Measurements from ENCODE around the gene LRRC8D. TPM values are rescaled to one million over a fixed set of nuclear protein-coding genes. Genes with fewer than 3 reads are reported as not detected.

LRRC8D gene
- total RNA-seq, 5 donors from 2014 or later (not counting 1 experiment from before 2014, with no cell fraction given), result 23.8 to 43.4 (median 33.0) TPM

- no peak overlapping the region for H3K4me3 Mint-ChIP-seq
- peaks cover 0 to 3% of the 10 kb centered on the region in 2 donors for H3K27me3 Mint-ChIP-seq
- 100% methylated on average over 1 of the region's 8 CpGs for WGBS (ENCODE audit: insufficient coverage)
- DNase-seq (no peak), ATAC-seq (replicated peaks in 1 of 4) (no peak)
- no peaks in the 10 kb centered on the region for H3K9me3 Mint-ChIP-seq
- Histone ChIP-seq H3K4me3 (ENCODE audit: control insufficient read depth in 1 of 2, extremely low read depth in 1 of 2, low read length in 1 of 2) (no peak overlapping the region), H3K9me3 (no peaks in the 10 kb centered on the region), H3K27me3 (replicated peaks in 1 of 2; ENCODE audit: control insufficient read depth in 2 of 2, extremely low read depth in 1 of 2, insufficient read depth in 2 of 2, low read length in 1 of 2) (no peaks in the 10 kb centered on the region), H3K27ac (ENCODE audit: low read length) (no peak overlapping the region), H3K36me3 (ENCODE audit: control insufficient read depth in 2 of 2, extremely low read depth in 1 of 2, insufficient read depth in 1 of 2, low read length in 1 of 2) (no peaks in the 10 kb centered on the region), H3K4me1 (ENCODE audit: control insufficient read depth in 1 of 2, extremely low read depth in 1 of 2, insufficient read depth in 2 of 2, low read length in 2 of 2) (no peaks in the 10 kb centered on the region)
- ChIA-PET CTCF (no interaction called here), POLR2A (no interaction called here)
- H3K4me1 Mint-ChIP-seq, result no peaks in the 10 kb centered on the region
- H3K27ac Mint-ChIP-seq, result no peak overlapping the region
- H3K36me3 Mint-ChIP-seq, result no peaks in the 10 kb centered on the region
Observed at GRCh38 chr1:89973471-89974127, 152.8 kb downstream of the LRRC8D start.

DNA sequence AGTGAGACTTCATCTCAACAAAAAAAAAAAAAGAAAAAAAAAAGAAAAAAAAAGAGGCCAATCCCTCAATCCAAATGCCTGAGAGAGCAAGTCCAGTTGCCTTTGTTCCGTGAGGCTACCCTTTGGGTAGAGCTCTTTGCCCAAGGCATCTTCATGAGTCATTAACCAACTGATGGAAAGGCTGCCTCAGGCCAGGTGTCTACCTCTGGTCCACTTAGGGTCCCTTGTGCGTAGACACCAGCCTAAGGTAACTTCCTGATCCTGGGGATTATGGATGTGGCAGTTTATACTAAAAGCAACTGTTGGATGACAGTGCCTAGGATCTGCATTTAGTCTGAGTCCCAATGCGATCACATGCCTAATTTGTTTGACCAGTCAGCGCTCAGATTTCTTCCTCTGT is 153.4 kb downstream of the LRRC8D start:
- 100% methylated on average over 1 of the region's 4 CpGs for WGBS (ENCODE audit: insufficient coverage)
- no peaks in the 10 kb centered on the region for H3K36me3 ChIP-seq (ENCODE audit: control insufficient read depth in 2 of 2, extremely low read depth in 1 of 2, insufficient read depth in 1 of 2, low read length in 1 of 2)
- no peaks in the 10 kb centered on the region for H3K4me1 ChIP-seq (ENCODE audit: control insufficient read depth in 1 of 2, extremely low read depth in 1 of 2, insufficient read depth in 2 of 2, low read length in 2 of 2)
- CTCF ChIA-PET, result no interaction called here
- Mint-ChIP-seq H3K27ac (no peak overlapping the region), H3K9me3 (no peaks in the 10 kb centered on the region), H3K27me3 (peaks cover 0 to 3% of the 10 kb centered on the region in 2 donors), H3K4me1 (no peaks in the 10 kb centered on the region), H3K4me3 (no peak overlapping the region), H3K36me3 (no peaks in the 10 kb centered on the region)
- H3K9me3 ChIP-seq, result no peaks in the 10 kb centered on the region
- H3K27ac ChIP-seq (ENCODE audit: low read length), result no peak overlapping the region
- DNase-seq (no peak), ATAC-seq (replicated peaks in 1 of 4) (no peak)
- H3K4me3 ChIP-seq (ENCODE audit: control insufficient read depth in 1 of 2, extremely low read depth in 1 of 2, low read length in 1 of 2), result no peak overlapping the region
- POLR2A ChIA-PET, result no interaction called here
- H3K27me3 ChIP-seq (replicated peaks in 1 of 2; ENCODE audit: control insufficient read depth in 2 of 2, extremely low read depth in 1 of 2, insufficient read depth in 2 of 2, low read length in 1 of 2), result no peaks in the 10 kb centered on the region

GRCh38 chr1:89974696-89975470 is 154.1 kb downstream of the LRRC8D start:
- Histone ChIP-seq H3K27ac (ENCODE audit: low read length) (no peak overlapping the region), H3K4me1 (ENCODE audit: control insufficient read depth in 1 of 2, extremely low read depth in 1 of 2, insufficient read depth in 2 of 2, low read length in 2 of 2) (no peaks in the 10 kb centered on the region), H3K4me3 (ENCODE audit: control insufficient read depth in 1 of 2, extremely low read depth in 1 of 2, low read length in 1 of 2) (no peak overlapping the region), H3K27me3 (replicated peaks in 1 of 2; ENCODE audit: control insufficient read depth in 2 of 2, extremely low read depth in 1 of 2, insufficient read depth in 2 of 2, low read length in 1 of 2) (no peaks in the 10 kb centered on the region), H3K9me3 (no peaks in the 10 kb centered on the region), H3K36me3 (ENCODE audit: control insufficient read depth in 2 of 2, extremely low read depth in 1 of 2, insufficient read depth in 1 of 2, low read length in 1 of 2) (no peaks in the 10 kb centered on the region)
- H3K36me3 Mint-ChIP-seq, result no peaks in the 10 kb centered on the region
- WGBS (ENCODE audit: insufficient coverage), result no CpG with 5 or more reads among the region's 4 CpGs
- no peak for ATAC-seq (replicated peaks in 1 of 4)
- H3K4me3 Mint-ChIP-seq, result no peak overlapping the region
- DNase-seq, result no peak
- CTCF ChIA-PET, result no interaction called here
- peaks cover 0 to 3% of the 10 kb centered on the region in 2 donors for H3K27me3 Mint-ChIP-seq
- POLR2A ChIA-PET, result no interaction called here
- H3K9me3 Mint-ChIP-seq, result no peaks in the 10 kb centered on the region
- H3K4me1 Mint-ChIP-seq, result no peaks in the 10 kb centered on the region
- no peak overlapping the region for H3K27ac Mint-ChIP-seq

GRCh38 chr1:89975540-89976125 is 154.8 kb downstream of the LRRC8D start:
- H3K36me3 ChIP-seq (ENCODE audit: control insufficient read depth in 2 of 2, extremely low read depth in 1 of 2, insufficient read depth in 1 of 2, low read length in 1 of 2), result no peaks in the 10 kb centered on the region
- WGBS (ENCODE audit: insufficient coverage), result no CpG with 5 or more reads among the region's 4 CpGs
- Mint-ChIP-seq H3K27ac (no peak overlapping the region), H3K27me3 (peaks cover 0 to 3% of the 10 kb centered on the region in 2 donors), H3K36me3 (no peaks in the 10 kb centered on the region), H3K4me3 (no peak overlapping the region), H3K4me1 (no peaks in the 10 kb centered on the region), H3K9me3 (no peaks in the 10 kb centered on the region)
- ATAC-seq (replicated peaks in 1 of 4) (no peak), DNase-seq (no peak)
- no peaks in the 10 kb centered on the region for H3K9me3 ChIP-seq
- no peaks in the 10 kb centered on the region for H3K27me3 ChIP-seq (replicated peaks in 1 of 2; ENCODE audit: control insufficient read depth in 2 of 2, extremely low read depth in 1 of 2, insufficient read depth in 2 of 2, low read length in 1 of 2)
- POLR2A ChIA-PET, result no interaction called here
- CTCF ChIA-PET, result no interaction called here
- no peak overlapping the region for H3K4me3 ChIP-seq (ENCODE audit: control insufficient read depth in 1 of 2, extremely low read depth in 1 of 2, low read length in 1 of 2)
- H3K4me1 ChIP-seq (ENCODE audit: control insufficient read depth in 1 of 2, extremely low read depth in 1 of 2, insufficient read depth in 2 of 2, low read length in 2 of 2), result no peaks in the 10 kb centered on the region
- H3K27ac ChIP-seq (ENCODE audit: low read length), result no peak overlapping the region

DNA sequence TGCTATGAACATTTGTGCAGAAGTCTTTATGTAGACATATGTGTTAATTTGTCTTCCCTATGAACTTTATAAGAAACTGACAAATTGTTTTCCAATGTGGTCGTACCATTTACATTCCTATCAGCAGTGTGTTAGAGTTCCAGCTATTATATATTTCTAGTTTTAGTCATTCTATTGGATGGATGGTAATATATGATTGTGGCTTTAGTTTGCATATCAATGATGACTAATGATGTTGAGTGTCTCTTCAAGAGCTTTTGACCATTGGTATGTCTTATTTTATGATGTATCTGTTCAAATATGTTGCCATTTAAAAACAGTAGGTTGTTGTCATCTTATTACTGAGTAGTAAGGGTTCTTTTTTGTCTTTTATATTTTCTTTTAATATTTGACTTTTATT is 157.9 kb downstream of the LRRC8D start:
- DNase-seq (no peak), ATAC-seq (replicated peaks in 1 of 4) (no peak)
- H3K36me3 Mint-ChIP-seq, result no peaks in the 10 kb centered on the region
- H3K4me1 Mint-ChIP-seq, result no peaks in the 10 kb centered on the region
- no peaks in the 10 kb centered on the region for H3K36me3 ChIP-seq (ENCODE audit: control insufficient read depth in 2 of 2, extremely low read depth in 1 of 2, insufficient read depth in 1 of 2, low read length in 1 of 2)
- ChIA-PET CTCF (interaction anchor here in 1 of 2 donors (0.6 to 1.2 kb wide), 2 partner anchors 117 to 143 kb away, joined by 3 to 5 read pairs; no protein-coding TSS in a partner anchor), POLR2A (interaction anchor here in 1 of 2 donors (0.6 kb wide), 1 partner anchor 637 kb away, joined by 6 read pairs; no protein-coding TSS in a partner anchor)
- H3K4me1 ChIP-seq (ENCODE audit: control insufficient read depth in 1 of 2, extremely low read depth in 1 of 2, insufficient read depth in 2 of 2, low read length in 2 of 2), result no peaks in the 10 kb centered on the region
- H3K4me3 ChIP-seq (ENCODE audit: control insufficient read depth in 1 of 2, extremely low read depth in 1 of 2, low read length in 1 of 2), result no peak overlapping the region
- H3K27ac ChIP-seq (ENCODE audit: low read length), result no peak overlapping the region
- no peak overlapping the region for H3K27ac Mint-ChIP-seq
- H3K4me3 Mint-ChIP-seq, result no peak overlapping the region
- no peaks in the 10 kb centered on the region for H3K9me3 ChIP-seq
- WGBS (ENCODE audit: insufficient coverage), result no CpG with 5 or more reads among the region's 1 CpG
- peaks cover 0 to 5% of the 10 kb centered on the region in 2 donors for H3K27me3 Mint-ChIP-seq
- no peaks in the 10 kb centered on the region for H3K9me3 Mint-ChIP-seq
- peaks cover 0 to 6% of the 10 kb centered on the region in 2 experiments for H3K27me3 ChIP-seq (replicated peaks in 1 of 2; ENCODE audit: control insufficient read depth in 2 of 2, extremely low read depth in 1 of 2, insufficient read depth in 2 of 2, low read length in 1 of 2)

DNA sequence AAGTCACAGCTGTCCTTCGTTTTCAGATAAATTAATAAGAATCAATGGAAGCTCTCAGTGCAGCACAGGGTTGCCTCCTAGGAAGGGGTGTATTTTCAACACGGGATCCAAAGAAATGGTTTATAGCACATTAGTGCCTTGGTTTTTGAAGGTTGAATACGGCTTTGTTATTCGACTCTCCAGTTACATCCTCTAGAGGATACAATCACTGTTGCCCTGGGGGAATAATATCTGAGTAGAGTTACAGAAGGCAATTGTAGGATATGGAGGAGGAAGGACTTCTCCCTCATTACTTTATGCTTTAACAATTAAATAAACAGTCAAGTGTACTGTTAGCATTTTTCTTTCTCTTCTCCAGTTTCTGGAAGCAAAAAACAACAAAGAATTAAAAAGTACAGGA is 159.8 kb downstream of the LRRC8D start:
- Histone ChIP-seq H3K4me3 (ENCODE audit: control insufficient read depth in 1 of 2, extremely low read depth in 1 of 2, low read length in 1 of 2) (no peak overlapping the region), H3K9me3 (no peaks in the 10 kb centered on the region), H3K27me3 (replicated peaks in 1 of 2; ENCODE audit: control insufficient read depth in 2 of 2, extremely low read depth in 1 of 2, insufficient read depth in 2 of 2, low read length in 1 of 2) (peaks cover 0 to 6% of the 10 kb centered on the region in 2 experiments), H3K36me3 (ENCODE audit: control insufficient read depth in 2 of 2, extremely low read depth in 1 of 2, insufficient read depth in 1 of 2, low read length in 1 of 2) (no peaks in the 10 kb centered on the region), H3K27ac (ENCODE audit: low read length) (no peak overlapping the region), H3K4me1 (ENCODE audit: control insufficient read depth in 1 of 2, extremely low read depth in 1 of 2, insufficient read depth in 2 of 2, low read length in 2 of 2) (no peaks in the 10 kb centered on the region)
- DNase-seq, result no peak
- no peak overlapping the region for H3K4me3 Mint-ChIP-seq
- no peak overlapping the region for H3K27ac Mint-ChIP-seq
- ChIA-PET POLR2A (no interaction called here), CTCF (no interaction called here)
- H3K36me3 Mint-ChIP-seq, result no peaks in the 10 kb centered on the region
- ATAC-seq (replicated peaks in 1 of 4), result no peak
- H3K27me3 Mint-ChIP-seq, result peaks cover 0 to 5% of the 10 kb centered on the region in 2 donors
- H3K4me1 Mint-ChIP-seq, result no peaks in the 10 kb centered on the region
- H3K9me3 Mint-ChIP-seq, result no peaks in the 10 kb centered on the region
- WGBS (ENCODE audit: insufficient coverage), result 83% methylated on average over 2 of the region's 4 CpGs
